ENCODE measurements around the gene KRT3. TPM values are rescaled to one million over a fixed set of nuclear protein-coding genes. Genes with fewer than 3 reads are reported as not detected.
A peak's percentile ranks its signal among the peaks of the same experiment; 100 is the strongest.

The KRT3 gene
- total RNA-seq, 1 donor from 2014 or later = not detected

DNA sequence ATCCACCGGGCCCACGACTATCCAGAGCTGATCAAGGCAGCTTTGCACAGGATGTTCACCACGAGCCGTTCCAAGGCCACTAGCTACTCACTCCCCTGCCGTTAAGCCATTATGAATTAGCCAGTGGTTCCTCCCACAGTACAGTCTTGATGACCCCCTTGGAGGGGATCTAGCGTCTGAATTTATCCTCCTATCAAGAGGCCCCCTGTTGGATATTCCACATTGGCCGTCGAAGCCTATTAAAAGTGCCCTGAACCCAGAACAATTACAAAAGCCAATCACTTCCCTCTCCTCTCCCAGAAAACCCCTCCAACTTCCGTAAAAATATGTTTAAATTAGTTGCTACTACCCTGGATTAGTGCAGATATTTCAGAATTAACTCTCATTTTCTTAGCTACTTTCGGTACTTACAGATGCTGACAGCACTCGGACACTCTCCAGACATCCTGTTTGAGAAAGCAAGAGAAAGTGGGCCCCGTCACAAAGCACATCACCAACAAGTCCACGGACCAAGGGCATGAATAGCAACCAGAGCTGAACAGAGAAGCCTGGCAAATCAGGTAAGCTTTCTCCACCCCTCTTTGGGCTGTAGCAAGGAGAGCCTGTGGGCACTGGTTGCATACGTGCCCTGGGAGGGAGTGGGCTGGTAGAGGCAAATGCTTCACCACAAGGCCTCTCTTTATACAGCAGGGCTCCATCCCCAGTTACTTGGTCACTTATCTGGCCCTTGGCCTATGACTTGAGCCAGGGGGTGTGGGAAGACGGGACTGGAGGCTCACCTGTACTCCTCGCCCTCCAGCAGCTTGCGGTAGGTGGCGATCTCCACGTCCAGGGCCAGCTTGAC is 5.3 kb downstream of the KRT3 start:
- no peaks in the 10 kb centered on the region for H3K9me3 ChIP-seq
- no peak overlapping the region for H3K27ac ChIP-seq
- no peak overlapping the region for H3K4me3 ChIP-seq
- H3K36me3 ChIP-seq = no peaks in the 10 kb centered on the region
- TF ChIP-seq, protein P1, sequence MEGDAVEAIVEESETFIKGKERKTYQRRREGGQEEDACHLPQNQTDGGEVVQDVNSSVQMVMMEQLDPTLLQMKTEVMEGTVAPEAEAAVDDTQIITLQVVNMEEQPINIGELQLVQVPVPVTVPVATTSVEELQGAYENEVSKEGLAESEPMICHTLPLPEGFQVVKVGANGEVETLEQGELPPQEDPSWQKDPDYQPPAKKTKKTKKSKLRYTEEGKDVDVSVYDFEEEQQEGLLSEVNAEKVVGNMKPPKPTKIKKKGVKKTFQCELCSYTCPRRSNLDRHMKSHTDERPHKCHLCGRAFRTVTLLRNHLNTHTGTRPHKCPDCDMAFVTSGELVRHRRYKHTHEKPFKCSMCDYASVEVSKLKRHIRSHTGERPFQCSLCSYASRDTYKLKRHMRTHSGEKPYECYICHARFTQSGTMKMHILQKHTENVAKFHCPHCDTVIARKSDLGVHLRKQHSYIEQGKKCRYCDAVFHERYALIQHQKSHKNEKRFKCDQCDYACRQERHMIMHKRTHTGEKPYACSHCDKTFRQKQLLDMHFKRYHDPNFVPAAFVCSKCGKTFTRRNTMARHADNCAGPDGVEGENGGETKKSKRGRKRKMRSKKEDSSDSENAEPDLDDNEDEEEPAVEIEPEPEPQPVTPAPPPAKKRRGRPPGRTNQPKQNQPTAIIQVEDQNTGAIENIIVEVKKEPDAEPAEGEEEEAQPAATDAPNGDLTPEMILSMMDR (IDR thresholded peaks at IDR 0.05) = no peak
- intact Hi-C loops (cut with DNase I) = no loop called here
- ATAC-seq (no peak), DNase-seq (peak; percentile 32)
- peaks cover 3% of the 10 kb centered on the region for H3K4me1 ChIP-seq
- peaks cover 58% of the 10 kb centered on the region for H3K27me3 ChIP-seq

DNA sequence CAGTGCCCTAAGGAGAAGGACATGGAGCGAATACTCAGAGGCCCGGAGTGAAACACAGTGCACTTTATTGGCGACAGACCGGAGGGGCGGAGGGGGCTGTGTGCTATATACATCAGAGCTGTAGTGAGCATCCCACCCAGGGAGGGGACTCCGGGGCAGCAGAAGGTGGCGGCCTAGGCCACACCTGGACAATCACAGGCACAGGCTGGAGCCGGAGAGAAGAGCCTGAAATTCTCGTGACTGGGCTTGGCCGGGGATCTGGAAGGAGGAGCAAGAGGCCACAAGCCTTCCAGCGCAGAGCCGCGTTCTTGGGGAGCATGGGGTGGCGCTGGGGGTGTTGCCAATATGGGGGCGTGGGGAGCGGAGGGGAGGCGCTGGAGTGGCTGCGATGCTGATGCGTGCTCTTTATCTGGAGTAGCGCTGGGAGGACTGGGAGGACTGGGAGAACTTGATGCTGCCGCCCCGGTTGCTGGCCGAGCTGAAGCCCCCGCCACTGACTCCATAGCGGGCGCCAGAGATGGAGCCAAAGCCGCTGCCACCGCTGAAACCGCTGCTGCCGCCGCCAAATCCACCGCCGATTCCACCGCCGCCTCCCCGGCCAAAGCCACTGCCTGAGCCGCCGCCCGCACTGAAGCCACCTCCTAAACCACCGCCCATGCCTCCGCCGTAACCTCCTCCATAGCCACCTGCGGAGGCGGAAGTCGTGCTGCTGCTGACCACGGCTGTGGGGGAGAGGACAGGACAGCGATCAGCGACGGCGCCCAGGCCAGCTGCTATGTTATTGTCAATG is 6.1 kb downstream of the KRT3 start:
- peak; percentile 54 for ATAC-seq
- intact Hi-C loops (cut with DNase I) = no loop called here

DNA sequence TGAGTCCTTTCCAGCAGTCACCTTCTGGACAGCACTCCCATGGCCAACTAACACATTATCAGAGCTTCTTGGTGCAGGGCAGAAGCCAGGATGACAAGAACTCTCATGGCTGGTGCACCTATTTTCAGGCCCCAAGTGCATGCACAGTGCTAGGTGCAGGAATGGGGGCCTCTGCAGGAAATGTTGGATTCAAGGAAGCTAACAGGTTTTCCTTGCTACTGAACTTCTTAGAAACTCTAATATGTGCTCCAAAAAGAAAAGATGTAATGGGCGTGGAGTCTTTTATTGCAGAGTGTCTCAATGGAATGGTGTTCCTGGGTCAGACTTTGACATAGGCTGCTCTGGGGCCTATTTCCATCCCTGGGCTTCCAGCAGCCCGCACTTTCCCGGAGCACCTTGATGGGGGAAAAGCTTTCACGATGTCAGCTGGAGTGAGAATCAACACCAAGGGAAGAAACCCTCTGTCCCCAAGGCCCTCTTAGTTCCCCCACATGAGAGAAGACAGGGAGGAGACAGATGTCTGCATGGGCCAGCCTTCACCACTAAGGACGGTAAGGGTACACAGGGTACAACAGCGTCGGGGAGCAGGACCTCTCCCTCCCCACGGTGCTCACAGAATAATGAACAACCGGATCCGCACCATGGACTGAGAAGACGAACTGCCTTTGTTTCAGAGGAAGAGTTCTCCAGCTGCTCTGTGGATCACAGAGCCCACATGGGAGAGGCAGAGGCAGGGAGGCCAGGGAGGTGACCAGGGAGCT is 6.9 kb downstream of the KRT3 start:
- H3K27me3 ChIP-seq = peaks cover 51% of the 10 kb centered on the region
- intact Hi-C loops (cut with DNase I) = no loop called here
- TF ChIP-seq, protein P1 (IDR thresholded peaks at IDR 0.05) = no peak
- no peaks in the 10 kb centered on the region for H3K9me3 ChIP-seq
- DNase-seq = no peak
- no peaks in the 10 kb centered on the region for H3K36me3 ChIP-seq
- H3K27ac ChIP-seq = no peak overlapping the region
- peaks cover 3% of the 10 kb centered on the region for H3K4me1 ChIP-seq
- no peak for ATAC-seq
- H3K4me3 ChIP-seq = no peak overlapping the region

More for the DNA sequence above, 6.1 kb downstream of the KRT3 start:
- Histone ChIP-seq H3K4me3 (no peak overlapping the region), H3K36me3 (no peaks in the 10 kb centered on the region), H3K27me3 (peaks cover 55% of the 10 kb centered on the region), H3K27ac (no peak overlapping the region), H3K9me3 (no peaks in the 10 kb centered on the region), H3K4me1 (peaks cover 3% of the 10 kb centered on the region)
- TF ChIP-seq, protein P1 (IDR thresholded peaks at IDR 0.05) = no peak
- DNase-seq = peak; percentile 68

DNA sequence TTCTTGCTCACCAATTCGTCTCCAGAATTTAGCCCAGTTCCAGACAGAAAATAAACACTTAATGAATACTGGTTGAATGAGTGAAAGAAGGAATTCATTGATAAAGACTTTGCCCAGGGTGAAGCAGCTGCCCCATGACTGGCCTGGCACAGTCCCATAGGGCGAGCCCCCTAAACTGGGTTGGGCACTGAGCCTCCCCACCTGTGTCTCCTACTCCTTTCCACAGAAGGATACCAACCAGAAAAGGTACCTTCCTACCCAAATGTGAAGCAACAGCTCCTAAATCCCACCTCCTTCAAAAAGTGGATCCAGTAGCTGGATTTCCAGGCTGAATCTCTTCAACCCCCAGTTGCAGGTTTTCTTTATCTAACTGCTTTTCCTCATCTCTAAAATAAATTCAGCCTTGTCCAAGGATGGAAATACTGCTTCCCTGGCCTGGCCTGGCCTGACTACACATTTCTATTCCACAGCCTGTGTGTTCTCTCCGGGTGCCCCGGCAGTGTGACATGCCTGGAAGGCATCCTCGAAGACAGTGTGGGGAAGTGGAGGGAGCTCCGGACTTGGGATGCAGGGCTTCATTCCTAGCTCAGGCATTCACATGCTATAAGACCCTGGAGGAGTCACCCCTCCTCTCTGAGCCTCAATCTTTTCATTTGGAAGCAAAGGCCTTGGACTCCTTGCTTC is 7.6 kb downstream of the KRT3 start:
- no peaks in the 10 kb centered on the region for H3K9me3 ChIP-seq
- intact Hi-C loops (cut with DNase I) = no loop called here
- H3K36me3 ChIP-seq = no peaks in the 10 kb centered on the region
- H3K4me3 ChIP-seq = no peak overlapping the region
- peaks cover 54% of the 10 kb centered on the region for H3K27me3 ChIP-seq
- peaks cover 3% of the 10 kb centered on the region for H3K4me1 ChIP-seq
- ATAC-seq = no peak
- H3K27ac ChIP-seq = no peak overlapping the region
- no peak for DNase-seq
- TF ChIP-seq, protein P1 (IDR thresholded peaks at IDR 0.05) = no peak

All from upper lobe of right lung (tissue), 1 donor.